Progenitor cell of endocrine pancreas (in vitro differentiated cells): Measurements from ENCODE around the gene SLC9A7. TPM values are rescaled to one million over a fixed set of nuclear protein-coding genes. Genes with fewer than 3 reads are reported as not detected.

Source experiments
- DNase-seq: peaks from one replicate; pipeline ENCODE4 v3.0.0; 2021; ENCODE audit warnings: low spot score; ENCODE audit not compliant: unreplicated experiment
- H3K27ac Mint-ChIP-seq: 2 replicates; pipeline ENCODE4 v1.8.0; 2021; ENCODE audit warnings: mild to moderate bottlenecking, moderate library complexity, mixed read lengths
- H3K27me3 Mint-ChIP-seq: 2 replicates; pipeline ENCODE4 v1.8.0; 2021; ENCODE audit warnings: mixed read lengths
- H3K36me3 Mint-ChIP-seq: 2 replicates; pipeline ENCODE4 v1.8.0; 2022; ENCODE audit warnings: mixed read lengths; ENCODE audit not compliant: insufficient read depth
- H3K4me1 Mint-ChIP-seq: 2 replicates; pipeline ENCODE4 v1.8.0; 2021; ENCODE audit warnings: low read depth, mixed read lengths
- H3K4me3 Mint-ChIP-seq: 2 replicates; pipeline ENCODE4 v1.8.0; 2021; ENCODE audit warnings: low read depth, mild to moderate bottlenecking, moderate library complexity, mixed read lengths
- H3K9me3 Mint-ChIP-seq: 2 replicates; pipeline ENCODE4 v1.8.0; 2021; ENCODE audit warnings: low read depth, mixed read lengths
- CTCF ChIP-seq: fragments of 200-600 bp; sonication (generic); IDR thresholded peaks from one replicate; pipeline ENCODE4 v1.5.0; 2021; ENCODE audit warnings: antibody characterized with exemption, mild to moderate bottlenecking; ENCODE audit not compliant: unreplicated experiment
- total RNA-seq: library from RNA; stranded (reverse); gene quantifications from 2 replicates; pipeline ENCODE4 v1.2.1, GENCODE V29; 2021

SLC9A7 gene
- total RNA-seq, 1 donor from 2014 or later = 9.5 TPM

DNA sequence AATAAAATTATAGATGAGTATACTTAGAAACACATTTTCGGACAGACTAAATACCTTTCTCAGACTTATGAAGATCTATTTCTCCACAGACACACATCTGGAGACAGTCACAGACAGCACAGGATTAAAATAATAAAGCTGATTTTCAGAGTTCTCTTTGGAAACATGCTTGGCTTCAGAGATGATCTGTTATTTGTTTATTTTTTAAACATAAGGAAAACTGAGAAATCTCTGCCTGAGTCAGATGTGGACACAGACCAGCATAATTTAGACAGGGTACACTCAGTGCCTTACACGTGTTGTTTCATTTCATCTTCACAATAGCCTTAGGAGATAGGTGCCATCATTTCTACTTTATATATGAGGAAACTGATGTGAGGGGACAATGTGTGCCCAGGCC is 92.1 kb downstream of the SLC9A7 start:
- H3K4me1 Mint-ChIP-seq = no peaks in the 10 kb centered on the region
- no peak for DNase-seq
- peaks cover 12% of the 10 kb centered on the region for H3K9me3 Mint-ChIP-seq
- no peak overlapping the region for H3K4me3 Mint-ChIP-seq
- no peak for TF ChIP-seq CTCF
- peaks cover 6% of the 10 kb centered on the region for H3K36me3 Mint-ChIP-seq
- no peak overlapping the region for H3K27ac Mint-ChIP-seq
- no peaks in the 10 kb centered on the region for H3K27me3 Mint-ChIP-seq

DNA sequence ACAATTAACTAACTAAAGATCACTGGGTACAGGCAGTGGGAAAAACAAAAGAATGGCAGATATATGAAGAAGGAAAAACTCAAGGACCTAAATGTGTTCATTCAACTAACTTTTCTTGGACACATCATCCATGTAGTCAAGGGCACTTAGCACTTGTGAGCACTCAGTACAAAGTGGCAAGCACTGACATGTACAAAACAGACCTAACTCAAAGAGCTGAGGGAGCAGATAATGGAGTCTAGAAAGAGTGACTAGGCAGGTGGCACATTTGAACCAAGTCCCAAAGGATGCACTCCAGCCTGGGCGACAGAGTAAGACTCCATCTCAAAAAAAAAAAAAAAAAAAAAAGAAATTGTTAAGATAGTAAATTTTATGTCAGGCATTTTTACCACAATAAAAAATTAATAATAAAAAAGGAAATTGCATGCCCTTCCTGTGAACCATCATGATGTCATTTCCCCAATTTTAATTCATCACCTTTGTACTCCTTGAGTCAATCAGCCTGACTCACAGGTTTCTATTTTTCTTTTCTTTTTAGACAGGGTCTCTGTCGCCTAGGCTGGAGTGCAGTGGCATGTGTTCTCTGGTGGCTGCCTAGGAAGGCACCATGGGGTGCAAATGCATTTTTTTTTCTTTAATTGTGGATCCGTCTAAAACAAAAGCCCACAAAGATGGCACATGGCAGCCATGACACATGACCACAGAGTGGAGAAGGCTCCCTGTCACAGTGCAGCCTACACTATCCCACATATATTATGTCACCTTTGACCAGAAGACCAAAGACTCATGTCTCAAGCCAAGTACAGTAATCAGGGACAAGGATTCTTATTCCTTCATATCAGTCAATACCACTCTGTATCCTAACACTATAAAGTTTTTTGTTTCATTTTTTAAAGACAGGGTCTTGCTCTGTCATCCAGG is 93.4 kb downstream of the SLC9A7 start:
- Mint-ChIP-seq H3K36me3 (peaks cover 5% of the 10 kb centered on the region), H3K4me1 (no peaks in the 10 kb centered on the region), H3K27ac (no peak overlapping the region), H3K9me3 (peaks cover 12% of the 10 kb centered on the region), H3K4me3 (no peak overlapping the region), H3K27me3 (no peaks in the 10 kb centered on the region)
- no peak for DNase-seq
- no peak for TF ChIP-seq CTCF

DNA sequence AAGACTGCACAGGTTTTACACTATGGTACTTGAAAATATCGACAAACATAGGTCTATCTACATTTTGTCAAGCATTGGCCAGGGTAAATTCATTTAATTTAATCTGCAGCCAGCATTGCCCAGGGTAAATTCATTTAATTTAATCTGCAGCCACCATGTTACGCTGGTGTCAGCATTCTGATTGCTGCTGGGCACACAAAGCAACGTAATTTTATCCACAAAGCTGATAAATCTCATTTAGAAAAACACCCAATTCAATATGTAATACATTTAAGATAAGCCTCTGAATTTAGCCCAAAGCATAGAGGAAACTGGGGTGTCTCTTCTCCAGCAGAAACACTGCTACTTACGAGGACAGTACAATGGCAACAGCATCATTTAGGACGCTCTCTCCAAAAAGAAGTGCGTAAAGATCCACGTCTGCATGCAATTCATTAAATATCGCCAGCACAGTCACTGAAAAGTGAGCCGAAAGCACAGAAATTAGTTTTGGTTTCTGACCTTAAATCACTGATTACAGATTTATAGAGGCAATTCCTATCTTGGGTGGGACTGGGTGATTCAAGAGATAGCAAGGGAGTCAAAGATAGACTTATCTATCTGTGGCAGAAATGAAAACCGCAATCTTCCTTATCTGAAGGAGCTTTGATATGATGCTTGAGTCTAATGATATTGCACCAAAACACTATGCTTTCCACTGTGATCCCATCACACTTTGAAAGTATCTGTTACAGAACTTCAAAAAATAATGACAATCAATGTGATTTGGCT is 96.5 kb downstream of the SLC9A7 start:
- Mint-ChIP-seq H3K9me3 (peaks cover 8% of the 10 kb centered on the region), H3K4me1 (no peaks in the 10 kb centered on the region), H3K27me3 (no peaks in the 10 kb centered on the region), H3K4me3 (no peak overlapping the region), H3K27ac (no peak overlapping the region), H3K36me3 (peaks cover 3% of the 10 kb centered on the region)
- TF ChIP-seq CTCF = no peak
- no peak for DNase-seq

DNA sequence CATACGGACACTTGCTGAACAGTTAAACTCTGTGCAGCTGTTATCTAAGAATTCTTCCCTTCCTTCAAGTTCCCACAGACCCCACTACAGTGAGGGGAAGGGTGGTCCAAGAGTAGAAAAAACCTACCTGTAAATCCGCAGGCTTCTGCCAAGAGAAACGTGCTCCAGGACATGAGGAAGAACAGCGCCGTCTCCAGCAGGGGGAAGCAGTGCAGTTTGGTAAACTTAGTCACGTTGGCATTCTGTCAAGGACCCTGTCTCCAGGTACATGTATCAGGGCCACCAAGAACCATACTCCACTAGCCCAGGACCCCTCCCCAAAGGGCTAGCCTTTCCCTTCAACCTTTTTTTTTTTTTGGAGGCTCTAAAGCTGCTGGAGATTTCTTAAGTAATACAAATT is 105.4 kb downstream of the SLC9A7 start:
- Mint-ChIP-seq H3K36me3 (peaks cover 5% of the 10 kb centered on the region), H3K9me3 (peaks cover 5% of the 10 kb centered on the region), H3K4me3 (no peak overlapping the region), H3K27ac (no peak overlapping the region), H3K27me3 (no peaks in the 10 kb centered on the region), H3K4me1 (peaks cover 2% of the 10 kb centered on the region)
- no peak for DNase-seq
- TF ChIP-seq CTCF = peak; percentile 26

- H3K36me3 Mint-ChIP-seq = peaks cover 9% of the 10 kb centered on the region
- DNase-seq = no peak
- H3K9me3 Mint-ChIP-seq = peaks cover 10% of the 10 kb centered on the region
- H3K4me1 Mint-ChIP-seq = peaks cover 2% of the 10 kb centered on the region
- no peak overlapping the region for H3K4me3 Mint-ChIP-seq
- H3K27ac Mint-ChIP-seq = no peak overlapping the region
- no peak for TF ChIP-seq CTCF
- H3K27me3 Mint-ChIP-seq = no peaks in the 10 kb centered on the region
These were observed 109.3 kb downstream of the SLC9A7 start for GRCh38 chrX:46649421-46650260.
